Pons (tissue), 1 donor: Measurements from ENCODE around the gene SCAMP1.
A peak's percentile ranks its signal among the peaks of the same experiment; 100 is the strongest.
"Not testable (repeated sequence)": the region's sequence is repeated elsewhere in the genome, so short reads cannot be mapped to it uniquely, and the experiment has no call there.

Source experiments
- DNase-seq: peaks from one replicate; pipeline ENCODE4 v3.0.0-alpha.2; 2016; ENCODE audit warnings: low spot score

SCAMP1 gene

DNA sequence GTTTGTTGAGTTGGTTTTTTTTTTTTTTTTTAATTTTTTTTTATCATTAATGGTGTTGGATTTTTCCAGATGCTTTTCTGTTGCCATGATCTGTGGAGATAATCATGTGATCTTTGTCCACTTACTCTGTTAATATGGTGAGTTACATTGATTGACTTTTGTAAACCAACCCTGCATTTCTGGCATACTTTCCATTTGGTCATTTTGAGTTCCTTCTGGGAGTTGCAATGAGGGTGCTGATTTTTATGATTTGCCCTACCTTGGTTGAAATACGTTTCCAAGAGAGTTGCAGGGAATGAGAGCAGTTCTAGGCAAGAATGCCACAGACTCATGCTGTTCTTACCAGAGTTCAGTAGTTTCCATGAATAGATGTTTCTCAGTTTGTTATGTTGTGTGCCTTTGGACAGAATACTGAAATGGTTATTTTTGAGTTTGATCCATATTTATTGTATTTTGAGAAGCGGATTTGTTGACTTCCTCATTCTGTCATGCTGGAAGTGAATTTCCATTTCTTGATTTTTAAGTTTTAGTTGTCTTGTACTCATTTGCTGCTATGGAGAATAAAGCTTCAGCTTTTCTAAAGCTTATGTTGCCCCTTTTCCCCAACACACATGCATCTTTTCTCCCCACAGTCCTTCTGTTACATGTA is 69.0 kb downstream of the SCAMP1 start:
- no peak for DNase-seq

GRCh38 chr5:78430866-78431265 is 70.4 kb downstream of the SCAMP1 start:
- no peak for DNase-seq

GRCh38 chr5:78433972-78434371 is 73.6 kb downstream of the SCAMP1 start:
- no peak for DNase-seq

DNA sequence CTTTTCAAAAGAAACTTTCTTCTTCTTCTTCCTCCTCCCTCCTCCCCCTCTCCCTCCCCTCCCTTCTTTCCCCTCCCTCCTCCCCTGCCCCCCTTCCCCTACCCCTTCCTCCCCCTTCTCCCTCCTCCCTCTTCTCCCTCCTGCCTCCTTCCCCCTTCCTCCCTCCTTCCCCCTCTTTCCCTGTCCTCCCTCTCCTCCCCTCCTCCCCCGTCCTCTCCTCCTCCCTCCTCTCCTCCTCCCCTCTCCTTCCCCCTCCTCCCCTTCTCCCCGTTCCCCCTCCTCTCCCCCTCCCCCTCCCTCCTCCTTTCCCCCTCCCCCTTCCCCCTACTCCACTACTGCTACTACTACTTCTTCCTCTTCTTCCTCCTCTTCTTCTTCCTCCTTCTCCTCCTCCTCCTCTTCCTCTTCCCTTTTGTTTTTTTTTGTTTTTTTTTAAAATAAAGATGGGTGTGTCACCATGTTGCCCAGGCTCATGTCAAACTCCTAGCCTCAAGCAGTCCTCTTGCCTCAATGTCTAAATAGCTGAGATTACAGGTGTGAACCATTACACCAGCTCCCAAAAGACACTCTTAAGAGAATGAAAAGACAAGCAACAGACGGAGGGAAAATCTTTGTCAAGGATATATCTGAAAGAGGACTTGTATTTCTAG is 87.5 kb downstream of the SCAMP1 start:
- no peak for DNase-seq

- no peak for DNase-seq
Measured at GRCh38 chr5:78449103-78449502, 88.7 kb downstream of the SCAMP1 start.

- DNase-seq = not testable (repeated sequence)
Measured at GRCh38 chr5:78457507-78457906, 97.1 kb downstream of the SCAMP1 start.

DNA sequence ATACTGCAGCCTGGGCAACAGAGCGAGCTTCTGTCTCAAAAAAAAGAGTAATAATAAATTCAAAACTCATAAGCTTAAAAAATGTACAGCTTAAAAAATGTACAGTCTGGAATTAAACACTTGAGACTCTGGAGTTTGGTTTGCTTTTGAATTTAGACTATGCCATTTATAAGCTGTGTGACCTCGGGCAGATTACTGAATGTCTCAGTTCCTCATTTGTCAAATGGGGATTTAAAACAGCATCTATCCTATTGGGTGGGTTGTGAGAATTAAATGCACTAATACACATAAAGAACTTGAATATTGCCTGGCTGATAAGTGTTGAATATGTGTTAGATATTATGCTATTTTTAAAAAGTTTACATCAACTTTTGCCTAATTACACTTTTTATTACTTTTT is 98.4 kb downstream of the SCAMP1 start:
- DNase-seq = no peak

GRCh38 chr5:78467140-78467539 is 106.7 kb downstream of the SCAMP1 start:
- no peak for DNase-seq

DNA sequence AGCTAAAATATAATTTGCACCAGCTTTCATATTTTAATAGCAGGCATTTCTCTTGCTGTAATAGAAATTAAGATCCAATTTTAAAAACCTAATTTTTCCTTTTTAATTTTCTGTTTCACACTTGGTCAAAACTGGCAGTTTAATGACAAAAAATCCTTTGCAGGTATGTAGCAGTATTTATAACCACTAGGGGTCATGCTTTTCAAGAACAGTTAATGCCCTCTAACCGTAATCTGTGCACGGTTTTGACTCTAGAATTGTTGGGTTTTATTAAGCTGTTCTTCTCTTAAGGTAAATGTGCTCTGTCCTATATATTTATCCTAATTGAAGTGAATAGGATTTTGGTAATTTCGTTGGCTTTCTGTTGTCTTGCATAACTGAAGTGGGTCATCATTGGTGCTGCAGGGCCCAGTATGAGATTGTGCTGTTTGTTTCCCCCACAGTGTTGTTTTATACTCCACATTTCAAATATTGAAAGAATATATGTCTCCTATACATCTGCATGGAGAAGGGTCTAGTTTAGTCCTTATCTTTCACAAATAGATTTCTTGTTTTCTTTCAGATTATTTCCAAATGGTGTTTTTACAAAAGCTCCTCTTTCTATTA is 107.4 kb downstream of the SCAMP1 start:
- DNase-seq = peak; percentile 58

DNA sequence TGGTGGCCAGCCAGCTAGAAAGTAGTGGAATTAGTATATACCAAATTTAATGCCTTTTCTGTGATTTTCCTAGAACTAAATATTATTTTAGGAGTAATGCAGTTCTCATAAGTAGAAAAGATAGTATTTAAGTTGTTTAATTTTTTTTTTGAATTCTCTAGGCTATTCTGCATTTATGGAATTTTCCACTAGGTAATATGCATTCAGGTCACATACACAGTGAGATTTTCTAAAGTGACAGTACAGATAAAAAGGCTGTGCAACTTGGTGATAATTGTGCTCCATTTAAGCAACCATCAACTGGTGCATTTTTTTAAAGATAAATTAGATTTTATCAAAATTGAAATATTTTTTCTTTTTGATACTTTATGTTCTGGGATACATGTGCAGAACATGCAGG is 111.5 kb downstream of the SCAMP1 start:
- DNase-seq = no peak

DNA sequence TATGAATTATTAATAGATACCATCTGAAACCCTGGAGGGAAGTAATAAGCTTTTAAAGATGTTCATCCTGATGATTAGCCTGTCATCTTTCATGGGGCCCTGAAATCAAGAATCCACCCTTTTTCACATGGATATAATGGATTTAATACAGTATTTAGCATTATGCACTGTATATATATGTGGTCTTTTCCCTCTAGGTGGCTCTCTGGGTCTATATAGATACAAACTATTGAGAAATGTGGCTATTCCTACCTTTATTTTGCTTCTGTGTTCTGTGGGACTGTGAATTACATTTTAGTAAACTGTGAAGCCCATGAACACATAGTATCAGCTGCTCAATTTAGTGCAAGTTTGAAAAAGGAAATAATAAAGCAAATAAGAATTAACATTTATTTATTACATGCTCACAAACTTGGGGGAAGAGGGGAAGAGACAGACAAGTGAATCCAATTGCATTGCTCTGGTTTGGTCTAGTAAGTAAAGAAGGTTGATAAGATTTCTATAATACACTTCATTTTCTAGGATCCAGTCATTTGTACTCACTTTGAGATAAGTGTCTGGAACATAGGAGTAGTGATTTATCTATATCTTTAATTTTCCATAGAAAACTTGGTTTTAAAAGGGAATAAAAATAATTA is 112.2 kb downstream of the SCAMP1 start:
- peak; percentile 52 for DNase-seq

DNA sequence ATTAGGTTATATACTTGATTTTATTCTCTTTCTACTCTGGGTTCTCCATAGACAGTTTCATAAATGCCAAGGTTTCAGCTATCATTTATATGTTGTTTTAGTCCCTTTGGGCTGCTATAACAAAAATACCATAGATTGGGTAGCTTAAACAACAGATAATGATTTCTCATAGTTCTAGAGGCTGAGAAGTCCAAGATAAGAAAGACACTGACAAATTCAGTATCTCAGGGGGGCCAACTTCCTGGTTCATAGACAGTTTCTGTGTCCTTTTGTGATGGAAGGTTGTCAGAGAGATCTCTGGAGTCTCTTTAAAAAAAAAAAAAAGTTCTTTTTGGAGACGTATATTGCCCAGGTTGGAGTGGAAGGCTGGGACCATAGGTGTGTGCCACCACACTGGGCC is 113.3 kb downstream of the SCAMP1 start:
- no peak for DNase-seq

DNA sequence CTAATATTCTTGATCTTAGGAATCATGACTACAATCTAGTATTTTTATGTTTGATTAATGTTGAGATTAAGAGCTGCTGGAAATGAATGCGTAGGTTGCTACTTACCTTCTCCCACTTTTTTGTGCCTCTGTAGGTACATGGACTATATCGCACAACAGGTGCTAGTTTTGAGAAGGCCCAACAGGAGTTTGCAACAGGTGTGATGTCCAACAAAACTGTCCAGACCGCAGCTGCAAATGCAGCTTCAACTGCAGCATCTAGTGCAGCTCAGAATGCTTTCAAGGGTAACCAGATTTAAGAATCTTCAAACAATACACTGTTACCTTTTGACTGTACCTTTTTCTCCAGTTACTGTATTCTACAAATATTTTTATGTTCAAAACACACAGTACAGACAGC is 115.0 kb downstream of the SCAMP1 start:
- DNase-seq = no peak

GRCh38 chr5:78476795-78477194 is 116.4 kb downstream of the SCAMP1 start:
- DNase-seq = no peak

GRCh38 chr5:78482948-78483347 is 122.5 kb downstream of the SCAMP1 start:
- no peak for DNase-seq

- DNase-seq = peak; percentile 85
Measured at GRCh38 chr5:78483809-78484521, 123.5 kb downstream of the SCAMP1 start.

- DNase-seq = no peak
Measured at GRCh38 chr5:78486218-78486617, 125.8 kb downstream of the SCAMP1 start.

- DNase-seq = no peak
Measured at GRCh38 chr5:78487846-78488245, 127.4 kb downstream of the SCAMP1 start.

DNA sequence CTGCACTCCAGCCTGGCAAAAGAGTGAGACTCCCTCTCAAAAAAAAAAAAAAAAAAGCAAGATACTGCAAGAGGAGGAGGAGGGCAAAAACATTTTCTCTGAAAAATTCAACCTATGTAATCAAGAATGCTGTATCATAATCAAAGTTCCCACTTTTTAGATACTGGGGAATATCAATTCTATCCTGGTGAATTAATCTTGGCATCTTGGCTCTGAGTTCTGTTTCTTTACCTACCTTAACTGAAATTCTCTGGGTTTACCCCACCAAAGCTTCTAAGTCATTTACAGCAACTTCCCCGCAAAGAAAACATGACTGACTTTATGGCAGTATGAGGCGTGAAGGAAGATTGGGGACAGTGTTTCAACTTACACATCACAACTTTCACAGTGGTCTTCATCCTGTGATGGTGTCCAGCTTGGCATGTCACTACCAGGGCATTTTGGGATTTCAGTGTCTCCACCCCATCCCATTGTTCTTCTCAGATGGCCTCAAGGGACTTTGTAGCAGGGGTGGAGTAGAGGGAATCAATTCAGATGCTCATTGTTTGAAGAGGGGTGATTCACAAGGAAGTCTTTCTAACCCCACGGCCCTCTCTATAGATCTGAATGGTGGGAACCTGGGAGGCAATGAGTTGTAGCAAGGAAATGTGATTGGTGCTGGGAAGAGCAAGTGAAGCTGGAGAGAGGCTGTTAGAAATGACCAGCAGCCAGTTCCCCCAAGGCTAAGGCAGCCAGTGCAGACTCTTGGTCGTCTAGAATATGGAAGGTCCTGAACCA is 130.5 kb downstream of the SCAMP1 start:
- no peak for DNase-seq

- no peak for DNase-seq
Measured at GRCh38 chr5:78492224-78492623, 131.8 kb downstream of the SCAMP1 start.

- no peak for DNase-seq
Measured at GRCh38 chr5:78492650-78493049, 132.2 kb downstream of the SCAMP1 start.

- DNase-seq = no peak
Measured at GRCh38 chr5:78495800-78496199, 135.4 kb downstream of the SCAMP1 start.
